ENCODE data around the gene IFITM5. TPM values are rescaled to one million over a fixed set of nuclear protein-coding genes. Genes with fewer than 3 reads are reported as not detected.
"Not testable (repeated sequence)": the region's sequence is repeated elsewhere in the genome, so short reads cannot be mapped to it uniquely, and the experiment has no call there.

Gene IFITM5
- total RNA-seq, result not detected in 2 replicates

- Mint-ChIP-seq H3K9me3 (no peaks in the 10 kb centered on the region), H3K4me3 (ENCODE audit: low read depth) (no peak within 1 kb of the TSS), H3K27ac (no peak within 1 kb of the TSS), H3K36me3 (ENCODE audit: low read depth) (no peaks in the 10 kb centered on the region), H3K27me3 (ENCODE audit: low read depth) (peaks cover 7% of the 10 kb centered on the region), H3K4me1 (ENCODE audit: low read depth) (peaks cover 9% of the 10 kb centered on the region)
- intact Hi-C loops (cut with micrococcal nuclease), result no loop called here
- no peak for DNase-seq (ENCODE audit: low spot score)
Measured at GRCh38 chr11:299081-299891, at the start of gene IFITM5. Gene IFITM5, minus strand, starts transcription at chr11:299526. Its CDS starts 36 bp downstream, at chr11:299490.

GRCh38 chr11:346529-346928 lies 47.2 kb upstream of the IFITM5 start:
- no peak overlapping the region for H3K27ac Mint-ChIP-seq
- H3K36me3 Mint-ChIP-seq (ENCODE audit: low read depth), result no peaks in the 10 kb centered on the region
- peaks cover 3% of the 10 kb centered on the region for H3K27me3 Mint-ChIP-seq (ENCODE audit: low read depth)
- intact Hi-C loops (cut with micrococcal nuclease), result no loop called here
- DNase-seq (ENCODE audit: low spot score), result no peak
- no peak overlapping the region for H3K4me3 Mint-ChIP-seq (ENCODE audit: low read depth)
- H3K9me3 Mint-ChIP-seq, result no peaks in the 10 kb centered on the region
- peaks cover 18% of the 10 kb centered on the region for H3K4me1 Mint-ChIP-seq (ENCODE audit: low read depth)

GRCh38 chr11:344836-345578 lies 45.7 kb upstream of the IFITM5 start:
- Mint-ChIP-seq H3K27me3 (ENCODE audit: low read depth) (peaks cover 5% of the 10 kb centered on the region), H3K36me3 (ENCODE audit: low read depth) (no peaks in the 10 kb centered on the region), H3K27ac (no peak overlapping the region), H3K9me3 (no peaks in the 10 kb centered on the region), H3K4me3 (ENCODE audit: low read depth) (no peak overlapping the region), H3K4me1 (ENCODE audit: low read depth) (peaks cover 17% of the 10 kb centered on the region)
- intact Hi-C loops (cut with micrococcal nuclease), result no loop called here
- DNase-seq (ENCODE audit: low spot score), result no peak

GRCh38 chr11:342328-342727 lies 43.0 kb upstream of the IFITM5 start:
- DNase-seq (ENCODE audit: low spot score), result no peak
- Mint-ChIP-seq H3K36me3 (ENCODE audit: low read depth) (no peaks in the 10 kb centered on the region), H3K4me3 (ENCODE audit: low read depth) (no peak overlapping the region), H3K9me3 (no peaks in the 10 kb centered on the region), H3K4me1 (ENCODE audit: low read depth) (peaks cover 17% of the 10 kb centered on the region), H3K27ac (peak overlapping the region; percentile 82), H3K27me3 (ENCODE audit: low read depth) (peaks cover 5% of the 10 kb centered on the region)
- intact Hi-C loops (cut with micrococcal nuclease), result no loop called here

GRCh38 chr11:340539-341512 lies 41.5 kb upstream of the IFITM5 start:
- H3K27ac Mint-ChIP-seq, result no peak overlapping the region
- H3K9me3 Mint-ChIP-seq, result no peaks in the 10 kb centered on the region
- intact Hi-C loops (cut with micrococcal nuclease), result no loop called here
- H3K4me1 Mint-ChIP-seq (ENCODE audit: low read depth), result peaks cover 28% of the 10 kb centered on the region
- H3K36me3 Mint-ChIP-seq (ENCODE audit: low read depth), result no peaks in the 10 kb centered on the region
- H3K27me3 Mint-ChIP-seq (ENCODE audit: low read depth), result peaks cover 2% of the 10 kb centered on the region
- DNase-seq (ENCODE audit: low spot score), result no peak
- no peak overlapping the region for H3K4me3 Mint-ChIP-seq (ENCODE audit: low read depth)

- Mint-ChIP-seq H3K27ac (no peak overlapping the region), H3K4me3 (ENCODE audit: low read depth) (no peak overlapping the region), H3K27me3 (ENCODE audit: low read depth) (peaks cover 2% of the 10 kb centered on the region), H3K36me3 (ENCODE audit: low read depth) (no peaks in the 10 kb centered on the region), H3K9me3 (no peaks in the 10 kb centered on the region), H3K4me1 (ENCODE audit: low read depth) (peaks cover 28% of the 10 kb centered on the region)
- intact Hi-C loops (cut with micrococcal nuclease), result no loop called here
- DNase-seq (ENCODE audit: low spot score), result no peak
Measured at GRCh38 chr11:339963-340362, 40.6 kb upstream of the IFITM5 start.

GRCh38 chr11:337711-338110 lies 38.4 kb upstream of the IFITM5 start:
- H3K27me3 Mint-ChIP-seq (ENCODE audit: low read depth), result peaks cover 2% of the 10 kb centered on the region
- intact Hi-C loops (cut with micrococcal nuclease), result no loop called here
- H3K4me3 Mint-ChIP-seq (ENCODE audit: low read depth), result no peak overlapping the region
- H3K36me3 Mint-ChIP-seq (ENCODE audit: low read depth), result peaks cover 4% of the 10 kb centered on the region
- DNase-seq (ENCODE audit: low spot score), result no peak
- H3K27ac Mint-ChIP-seq, result no peak overlapping the region
- no peaks in the 10 kb centered on the region for H3K9me3 Mint-ChIP-seq
- H3K4me1 Mint-ChIP-seq (ENCODE audit: low read depth), result peaks cover 28% of the 10 kb centered on the region

GRCh38 chr11:336659-337198 lies 37.4 kb upstream of the IFITM5 start:
- intact Hi-C loops (cut with micrococcal nuclease), result no loop called here
- H3K27ac Mint-ChIP-seq, result peak overlapping the region; percentile 0
- no peaks in the 10 kb centered on the region for H3K9me3 Mint-ChIP-seq
- no peak for DNase-seq (ENCODE audit: low spot score)
- H3K4me3 Mint-ChIP-seq (ENCODE audit: low read depth), result no peak overlapping the region
- H3K27me3 Mint-ChIP-seq (ENCODE audit: low read depth), result peaks cover 2% of the 10 kb centered on the region
- peaks cover 4% of the 10 kb centered on the region for H3K36me3 Mint-ChIP-seq (ENCODE audit: low read depth)
- peaks cover 26% of the 10 kb centered on the region for H3K4me1 Mint-ChIP-seq (ENCODE audit: low read depth)

GRCh38 chr11:335779-336658 lies 36.7 kb upstream of the IFITM5 start:
- H3K9me3 Mint-ChIP-seq, result no peaks in the 10 kb centered on the region
- H3K4me3 Mint-ChIP-seq (ENCODE audit: low read depth), result no peak overlapping the region
- intact Hi-C loops (cut with micrococcal nuclease), result no loop called here
- H3K36me3 Mint-ChIP-seq (ENCODE audit: low read depth), result peaks cover 7% of the 10 kb centered on the region
- no peak for DNase-seq (ENCODE audit: low spot score)
- peaks cover 25% of the 10 kb centered on the region for H3K4me1 Mint-ChIP-seq (ENCODE audit: low read depth)
- H3K27me3 Mint-ChIP-seq (ENCODE audit: low read depth), result peaks cover 2% of the 10 kb centered on the region
- no peak overlapping the region for H3K27ac Mint-ChIP-seq

- intact Hi-C loops (cut with micrococcal nuclease), result no loop called here
- DNase-seq (ENCODE audit: low spot score), result no peak
- H3K27me3 Mint-ChIP-seq (ENCODE audit: low read depth), result no peaks in the 10 kb centered on the region
- H3K4me3 Mint-ChIP-seq (ENCODE audit: low read depth), result no peak overlapping the region
- H3K27ac Mint-ChIP-seq, result no peak overlapping the region
- peaks cover 35% of the 10 kb centered on the region for H3K4me1 Mint-ChIP-seq (ENCODE audit: low read depth)
- no peaks in the 10 kb centered on the region for H3K9me3 Mint-ChIP-seq
- peaks cover 13% of the 10 kb centered on the region for H3K36me3 Mint-ChIP-seq (ENCODE audit: low read depth)
Measured at GRCh38 chr11:334264-334994, 35.1 kb upstream of the IFITM5 start.

- intact Hi-C loops (cut with micrococcal nuclease), result loop anchor here (2.0 kb wide), 1 partner anchor 15 kb away; no protein-coding TSS in a partner anchor
- H3K27ac Mint-ChIP-seq; H3K9me3 Mint-ChIP-seq; DNase-seq (ENCODE audit: low spot score); H3K4me3 Mint-ChIP-seq (ENCODE audit: low read depth); H3K27me3 Mint-ChIP-seq (ENCODE audit: low read depth): not testable (repeated sequence)
- Mint-ChIP-seq H3K36me3 (ENCODE audit: low read depth) (peaks cover 17% of the 10 kb centered on the region), H3K4me1 (ENCODE audit: low read depth) (peaks cover 42% of the 10 kb centered on the region)
Measured at GRCh38 chr11:333616-334263, 34.4 kb upstream of the IFITM5 start.

Data from activated T-helper 2 cell treated with anti-CD3 and anti-CD28 coated beads, Interferon-gamma antibody, Interleukin-2, Interleukin-4, amounts not matched to agents 10 μg/mL and 5 μg/mL and 100 μg/mL, durations not matched to agents 14 hours and 24 hours and 36 hours (primary cell).